Suppressor macrophage (primary cell): ENCODE data around the gene MUC15.
A peak's percentile ranks its signal among the peaks of the same experiment; 100 is the strongest.

Source experiments
- DNase-seq, 4 experiments: peaks; one replicate each; pipeline ENCODE4 v3.0.0-alpha.2; 2020 to 2022

The MUC15 gene

GRCh38 chr11:26573896-26574295 lies 1.8 kb upstream of the MUC15 start:
- DNase-seq = no peak

GRCh38 chr11:26572770-26573402 lies 823 bp upstream of the MUC15 start:
- DNase-seq = no peak

GRCh38 chr11:26569646-26570045 lies 2.4 kb downstream of the MUC15 start:
- no peak for DNase-seq

GRCh38 chr11:26558190-26558589 lies 13.9 kb downstream of the MUC15 start:
- DNase-seq = no peak

- no peak for DNase-seq
Observed at GRCh38 chr11:26557666-26558065, 14.4 kb downstream of the MUC15 start.

GRCh38 chr11:26556582-26556981 lies 15.5 kb downstream of the MUC15 start:
- no peak for DNase-seq

- no peak for DNase-seq
Observed at GRCh38 chr11:26554455-26554854, 17.6 kb downstream of the MUC15 start.

- no peak for DNase-seq
Observed at GRCh38 chr11:26553182-26553581, 18.9 kb downstream of the MUC15 start.

- no peak for DNase-seq
Observed at GRCh38 chr11:26551186-26551801, 20.8 kb downstream of the MUC15 start.

- no peak for DNase-seq
Observed at GRCh38 chr11:26550022-26550421, 22.0 kb downstream of the MUC15 start.

- no peak for DNase-seq
Observed at GRCh38 chr11:26549176-26549575, 22.9 kb downstream of the MUC15 start.

GRCh38 chr11:26541870-26542269 lies 30.2 kb downstream of the MUC15 start:
- DNase-seq = no peak

- no peak for DNase-seq
Observed at GRCh38 chr11:26539517-26539916, 32.5 kb downstream of the MUC15 start.

- DNase-seq = no peak
Observed at GRCh38 chr11:26537341-26537740, 34.7 kb downstream of the MUC15 start.

GRCh38 chr11:26527685-26528084 lies 44.4 kb downstream of the MUC15 start:
- no peak for DNase-seq

- peak in 3 of 4 experiments; percentile 2 to 12 (median 10) for DNase-seq
Observed at GRCh38 chr11:26522912-26523610, 49.0 kb downstream of the MUC15 start.

GRCh38 chr11:26519469-26519868 lies 52.6 kb downstream of the MUC15 start:
- DNase-seq = no peak

- DNase-seq = no peak
Observed at GRCh38 chr11:26512196-26512595, 59.9 kb downstream of the MUC15 start.

GRCh38 chr11:26510756-26511155 lies 61.3 kb downstream of the MUC15 start:
- no peak for DNase-seq

- DNase-seq = no peak
Observed at GRCh38 chr11:26510164-26510563, 61.9 kb downstream of the MUC15 start.
